HG03097 (cell line): Measurements from ENCODE around the gene LDLR.
"Not testable (repeated sequence)": the region's sequence is repeated elsewhere in the genome, so short reads cannot be mapped to it uniquely, and the experiment has no call there.

Experiments used
- ATAC-seq: cut with Tn5 transposase; IDR thresholded peaks from one replicate; pipeline ENCODE4 v1.9.1; 2021; ENCODE audit not compliant: unreplicated experiment, low FRiP score

LDLR gene

DNA sequence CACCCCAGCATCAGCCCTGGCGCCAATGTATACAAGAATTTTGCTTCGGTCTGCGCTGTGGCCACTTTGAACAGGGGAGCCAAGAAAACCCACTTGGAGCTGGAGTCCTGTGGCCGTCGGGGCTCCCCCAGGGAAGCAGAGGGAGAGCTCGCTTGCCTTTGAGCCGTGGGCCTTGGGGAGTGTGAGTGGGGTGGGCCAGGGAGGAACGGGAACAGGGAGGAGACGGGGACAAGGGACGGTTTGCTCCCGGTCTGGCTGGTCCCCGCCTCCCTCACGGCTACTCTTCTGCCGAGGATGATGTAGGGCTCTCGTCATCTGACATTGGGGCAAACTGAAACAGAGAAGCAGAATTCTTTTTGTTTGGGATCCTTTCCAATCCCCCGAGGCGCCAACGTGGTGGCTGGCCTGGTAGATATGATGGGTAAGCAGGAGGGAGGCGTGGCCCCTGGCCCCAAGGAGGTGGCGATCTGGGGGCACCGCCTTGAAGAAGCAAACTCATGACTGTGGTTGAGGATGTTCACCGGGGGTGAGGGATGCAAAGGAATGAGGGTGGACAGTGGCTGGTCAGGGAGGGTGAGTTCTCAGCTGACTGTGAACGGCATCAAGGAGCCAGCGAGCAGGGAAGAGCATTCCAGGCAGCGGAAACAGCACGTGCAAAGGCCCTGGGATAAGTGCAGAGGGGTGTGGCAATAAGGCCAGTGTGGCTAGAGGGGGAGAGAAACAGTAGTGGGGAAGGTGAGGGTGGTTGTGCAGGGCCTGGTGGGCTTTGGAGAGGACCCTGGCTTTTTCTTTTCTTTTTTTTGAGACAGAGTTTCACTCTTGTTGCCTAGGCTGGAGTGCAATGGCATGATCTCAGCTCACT, 77.2 kb downstream of the LDLR start:
- ATAC-seq = no peak

DNA sequence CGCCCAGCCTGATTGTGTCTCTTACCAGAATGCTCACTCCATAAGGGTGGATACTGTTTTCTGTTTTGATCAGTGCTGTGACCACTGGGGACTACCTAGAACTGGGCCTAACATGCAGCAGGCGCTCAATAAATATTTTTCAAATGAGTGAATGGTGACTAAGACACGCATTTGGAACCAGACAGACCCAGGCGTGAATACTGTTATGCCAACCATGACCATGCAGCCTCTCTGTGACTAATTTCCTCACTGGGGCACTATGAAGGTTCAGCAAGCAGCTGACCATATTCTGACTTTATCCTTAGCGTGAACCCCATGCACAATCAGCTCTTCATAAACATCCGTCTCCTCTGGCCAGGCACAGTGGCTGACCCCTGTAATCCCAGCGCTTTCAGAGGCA, 79.3 kb downstream of the LDLR start:
- ATAC-seq = no peak

DNA sequence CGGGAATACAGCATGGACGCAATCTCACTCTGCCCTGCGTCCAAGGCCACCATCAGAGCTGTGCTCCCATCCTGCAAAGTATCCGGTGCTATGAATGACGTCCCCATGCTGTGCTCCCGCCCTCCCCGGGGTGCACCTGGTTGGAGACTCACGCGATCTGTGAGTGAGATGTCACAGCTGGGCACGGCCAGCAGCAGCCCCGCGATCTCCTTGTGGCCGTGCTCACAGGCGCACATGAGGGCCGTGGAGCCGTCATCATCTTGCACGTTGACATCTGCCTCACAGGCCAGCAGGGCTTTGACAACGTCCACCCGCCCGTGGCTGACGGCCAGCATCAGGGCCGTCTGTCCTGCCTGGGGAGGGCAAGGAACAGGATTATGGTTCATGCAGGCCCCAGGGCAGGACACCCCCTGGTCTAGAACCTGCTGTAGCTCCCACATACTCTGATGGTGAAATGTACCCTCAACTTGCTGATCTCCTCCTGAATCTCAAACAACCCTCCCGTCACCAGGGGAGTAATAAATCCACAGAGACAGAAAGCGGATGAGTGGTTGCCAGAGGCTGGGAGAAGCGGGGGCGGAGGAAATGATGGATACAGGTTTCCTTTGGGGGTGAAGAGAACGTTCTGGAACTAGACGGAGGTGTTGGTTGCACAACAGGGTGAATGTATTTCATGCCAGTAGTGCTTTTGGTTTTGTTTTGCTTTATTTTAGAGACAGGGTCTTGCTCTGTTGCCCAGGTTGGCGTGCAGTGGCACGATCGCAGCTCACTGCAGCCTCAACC, 80.8 kb downstream of the LDLR start:
- ATAC-seq = no peak

DNA sequence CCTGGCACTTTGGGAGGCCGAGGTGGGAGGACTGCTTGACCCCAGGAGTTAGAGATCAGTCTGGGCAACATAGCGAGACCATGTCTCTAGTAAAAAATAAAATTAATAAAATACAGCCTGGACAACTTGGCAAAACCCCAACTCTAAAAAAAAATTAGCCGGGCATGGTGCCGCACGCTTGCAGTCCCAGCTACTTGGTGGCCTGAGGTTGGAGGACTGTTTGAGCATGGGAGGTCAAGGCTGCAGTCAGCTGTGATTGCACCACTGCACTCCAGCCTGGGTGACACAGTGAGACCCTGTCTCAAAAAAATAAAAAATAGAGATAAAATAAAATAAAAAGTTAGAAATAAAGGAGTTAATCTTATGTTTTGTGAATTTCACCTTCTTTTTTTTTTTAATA, 81.9 kb downstream of the LDLR start:
- no peak for ATAC-seq

DNA sequence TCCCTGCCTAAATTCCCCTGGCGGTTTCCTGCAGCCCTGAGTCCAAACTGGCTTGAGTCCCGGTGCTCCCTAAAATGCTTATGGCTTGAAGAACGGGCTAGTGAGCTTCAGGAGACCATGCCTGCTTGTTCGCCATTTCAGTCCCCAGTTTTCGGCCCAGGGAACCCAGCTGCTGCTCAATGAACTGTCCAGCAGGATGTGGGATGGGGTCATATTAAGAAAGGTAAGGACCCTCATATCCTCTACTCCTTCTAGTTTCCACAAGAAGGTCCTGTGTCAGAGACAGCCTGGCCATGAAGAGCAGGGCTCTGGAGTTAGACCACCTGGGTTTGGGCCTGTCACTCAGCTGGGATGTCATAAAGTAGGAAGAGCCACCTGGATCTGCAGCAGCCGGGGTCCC, 83.3 kb downstream of the LDLR start:
- ATAC-seq = no peak

DNA sequence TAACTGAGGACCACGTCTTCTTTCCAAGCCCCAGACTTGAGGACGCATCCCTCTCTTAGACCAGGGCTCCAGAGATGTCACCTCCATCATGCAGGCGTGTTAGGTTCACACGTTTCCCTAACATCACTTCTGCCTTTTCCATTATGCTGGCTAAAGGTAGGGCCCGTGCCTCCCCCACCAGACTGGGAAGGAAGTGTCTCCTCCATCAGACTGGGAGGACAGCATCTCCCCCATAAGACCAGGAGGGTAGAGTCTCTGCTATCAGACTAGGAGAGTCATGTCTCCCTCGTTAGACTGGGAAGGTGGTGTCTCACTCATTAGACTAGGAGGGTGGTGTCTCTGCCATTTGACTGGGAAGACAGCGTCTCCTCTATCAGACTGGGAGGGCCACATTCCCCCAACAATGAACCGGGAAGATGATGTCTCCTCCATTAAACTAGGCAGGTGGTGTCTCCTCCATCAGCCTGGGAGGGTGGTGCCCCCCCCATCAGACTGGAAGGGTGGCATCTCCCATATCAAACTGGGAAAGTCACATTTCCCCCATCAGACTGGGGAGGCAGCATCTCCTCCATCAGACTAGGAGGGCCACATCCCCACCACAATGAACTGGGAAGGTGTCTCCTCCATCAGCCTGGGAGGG, 84.4 kb downstream of the LDLR start:
- ATAC-seq = no peak

DNA sequence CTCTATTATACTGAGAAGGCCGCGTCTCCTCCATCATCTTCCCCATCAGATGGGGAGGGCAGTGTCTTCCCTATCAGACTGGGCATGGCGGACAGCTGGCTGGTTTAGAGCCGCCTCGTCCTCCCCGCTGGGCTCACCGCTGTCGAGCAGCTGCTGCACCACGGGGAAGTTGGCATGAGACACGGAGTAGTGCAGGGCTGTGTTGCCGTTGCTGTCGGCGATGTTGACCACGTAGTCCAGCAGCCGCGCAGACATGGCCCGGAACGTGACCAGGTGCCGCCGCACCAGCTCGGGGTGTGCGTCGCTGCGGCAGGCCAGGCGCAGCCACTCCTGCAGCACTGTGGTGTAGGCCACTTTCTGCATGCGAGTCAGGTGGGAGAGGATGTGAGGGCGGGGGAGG, 85.1 kb downstream of the LDLR start:
- no peak for ATAC-seq

DNA sequence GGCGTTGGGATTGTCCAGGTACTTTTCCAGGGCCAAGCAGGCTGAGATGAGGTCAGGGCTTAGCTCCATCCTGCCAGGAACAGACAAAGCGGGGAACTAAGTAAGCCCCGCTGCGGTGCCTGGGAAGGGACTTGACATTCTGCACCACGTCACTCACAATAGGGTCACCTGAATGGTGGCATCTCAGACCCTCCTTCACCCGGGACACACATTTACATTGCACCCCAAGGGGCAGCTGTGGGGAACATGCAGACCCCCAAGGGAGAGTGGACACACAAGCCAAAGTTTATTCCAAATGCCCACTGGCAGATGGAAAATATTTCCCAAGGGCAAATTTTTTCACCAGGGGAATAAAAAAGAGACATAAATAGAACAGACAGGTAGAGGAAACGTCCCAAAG, 86.7 kb downstream of the LDLR start:
- no peak for ATAC-seq

DNA sequence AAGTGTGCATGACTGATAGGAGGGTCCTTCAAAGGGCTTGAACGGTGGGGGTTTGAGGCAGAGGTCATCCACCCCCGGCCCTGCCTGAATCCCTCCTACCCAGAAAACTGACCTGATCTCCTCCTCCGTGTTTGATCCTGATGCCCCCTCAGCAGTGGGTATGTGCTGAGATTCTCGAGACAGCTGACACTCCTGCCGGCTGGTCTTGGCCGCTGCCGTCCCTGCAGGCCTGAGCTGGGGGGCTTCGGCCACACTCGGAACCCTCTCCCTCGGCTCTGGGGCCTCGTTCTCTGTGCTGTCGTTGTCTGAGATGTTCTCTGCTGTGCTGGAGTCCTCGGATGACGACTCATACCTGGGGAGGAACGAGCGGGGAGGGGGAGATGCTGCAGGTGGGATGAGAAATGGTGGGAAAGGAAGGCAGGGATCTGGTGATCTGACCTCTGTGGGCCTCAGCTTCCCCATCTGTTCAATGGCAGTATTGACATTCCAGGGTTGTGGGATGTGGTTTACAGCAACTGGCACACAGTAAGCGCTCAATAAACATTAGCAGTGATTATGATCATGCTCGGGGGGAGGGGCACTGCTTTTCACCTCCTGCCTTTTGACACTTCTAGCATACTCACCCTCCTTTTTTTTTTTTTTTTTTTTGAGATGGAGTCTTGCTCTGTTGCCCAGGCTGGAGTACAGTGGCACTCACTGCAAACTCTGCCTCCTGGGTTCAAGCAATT, 87.4 kb downstream of the LDLR start:
- ATAC-seq = no peak

DNA sequence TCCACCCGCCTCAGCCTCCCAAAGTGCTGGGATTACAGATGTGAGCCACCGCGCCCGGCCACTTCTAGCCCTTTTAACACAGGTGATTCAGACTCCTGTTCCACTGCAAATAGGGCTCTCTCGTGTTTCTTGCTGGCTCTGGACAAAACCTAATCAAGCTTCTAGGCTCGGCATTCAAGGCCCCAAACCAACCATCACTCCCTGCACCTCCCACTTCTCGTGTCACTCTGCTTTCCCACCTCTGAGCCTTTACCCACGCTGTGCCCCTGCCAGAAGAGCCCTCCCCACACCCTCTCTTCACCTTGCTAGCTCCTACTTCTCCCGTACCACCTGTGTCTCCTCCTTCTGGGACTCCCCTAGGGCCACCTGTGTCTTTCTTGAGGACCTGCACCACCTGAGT, 88.3 kb downstream of the LDLR start:
- no peak for ATAC-seq

DNA sequence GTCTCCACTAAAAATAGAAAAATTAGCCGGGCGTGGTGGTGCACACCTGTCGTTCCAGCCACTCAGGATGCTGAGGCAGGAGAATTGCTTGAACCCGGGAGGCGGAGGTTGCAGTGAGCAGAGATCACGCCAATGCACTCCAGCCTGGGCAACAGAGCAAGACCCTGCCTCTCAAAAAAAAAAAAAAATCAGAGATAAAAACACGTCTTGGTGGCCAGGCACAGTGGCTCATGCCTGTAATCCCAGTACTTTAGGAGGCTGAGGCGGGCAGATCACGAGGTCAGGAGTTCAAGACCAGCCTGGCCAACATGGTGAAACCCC, 89.8 kb downstream of the LDLR start:
- not testable (repeated sequence) for ATAC-seq

DNA sequence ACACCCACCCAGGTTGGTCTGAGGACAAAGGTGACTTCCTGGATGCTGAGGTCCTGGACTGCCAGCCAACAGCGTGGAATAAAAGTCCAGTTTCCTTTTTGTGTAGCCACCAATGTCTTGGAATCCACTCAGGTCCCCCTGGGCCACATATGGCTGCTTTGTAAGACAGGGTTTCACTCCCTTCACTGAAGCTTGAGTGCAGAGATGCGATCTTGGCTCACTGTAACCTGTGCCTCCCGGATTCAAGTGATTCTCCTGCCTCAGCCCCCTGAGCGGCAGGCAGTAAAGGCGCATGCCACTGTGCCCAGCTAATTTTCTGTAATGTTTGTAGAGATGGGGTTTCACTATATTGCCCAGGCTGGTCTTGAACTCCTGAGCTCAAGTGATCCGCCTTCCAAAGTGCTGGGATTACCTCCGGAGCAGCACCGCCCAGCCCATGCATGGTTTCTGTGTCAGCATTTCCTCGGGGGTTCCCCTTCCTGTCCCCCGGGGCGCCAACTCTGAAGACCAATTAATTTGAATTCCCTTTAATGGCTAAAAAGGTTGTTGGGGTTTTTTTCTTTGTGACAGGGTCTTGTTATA, 90.5 kb downstream of the LDLR start:
- ATAC-seq = no peak

DNA sequence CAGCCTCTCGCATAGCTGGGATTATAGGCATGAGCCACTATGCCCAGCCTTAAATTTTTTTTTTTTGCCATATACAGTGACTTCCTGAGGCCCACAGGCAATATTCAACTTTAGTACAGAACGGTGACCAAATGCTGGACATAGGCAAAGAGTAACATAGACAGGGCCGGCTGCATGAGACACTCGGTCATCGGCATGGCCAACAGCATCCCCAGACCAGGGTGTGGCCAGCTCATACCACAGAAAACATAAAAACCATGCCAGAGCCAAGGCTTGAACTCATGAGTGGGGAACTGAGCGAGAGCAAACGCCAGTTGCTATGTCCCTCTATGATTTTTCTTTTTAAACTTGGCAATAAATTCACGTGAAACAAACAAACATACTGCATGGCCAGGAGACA, 91.1 kb downstream of the LDLR start:
- no peak for ATAC-seq

DNA sequence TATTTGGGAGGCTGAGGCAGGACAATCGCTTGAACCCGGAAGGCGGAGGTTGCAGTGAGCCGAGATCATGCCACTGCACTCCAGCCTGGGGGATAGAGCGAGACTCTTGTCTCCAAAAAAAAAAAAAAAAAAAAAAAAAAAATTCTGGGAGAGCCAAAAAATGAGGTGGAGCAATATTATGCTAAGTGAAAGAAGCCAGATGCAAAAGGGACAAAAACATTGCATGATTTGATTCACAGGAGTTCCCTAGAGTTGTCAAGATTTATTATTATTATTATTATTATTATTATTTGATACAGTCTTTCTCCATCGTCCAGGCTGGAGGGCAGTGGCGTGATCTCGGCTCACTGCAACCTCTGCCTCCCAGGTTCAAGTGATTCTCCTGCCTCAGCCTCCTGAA, 91.7 kb downstream of the LDLR start:
- ATAC-seq = not testable (repeated sequence)

DNA sequence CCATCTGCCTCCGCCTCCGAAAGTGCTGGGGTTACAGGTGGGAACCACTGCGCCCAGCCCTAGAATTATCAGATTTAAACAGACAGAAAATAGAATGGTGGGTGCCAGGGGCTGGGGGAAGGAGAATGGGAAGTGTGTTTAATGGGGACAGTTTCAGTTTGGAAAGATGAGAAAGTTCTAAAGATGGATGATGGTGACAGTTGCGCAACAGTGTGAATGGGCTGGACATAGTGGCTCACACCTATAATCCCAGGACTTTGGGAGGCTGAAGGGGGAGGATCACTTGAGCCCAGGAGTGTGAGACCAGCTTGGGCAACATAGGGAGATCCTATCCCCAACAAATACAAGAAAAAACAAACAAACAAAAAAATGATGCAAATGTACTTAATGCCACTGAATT, 92.2 kb downstream of the LDLR start:
- no peak for ATAC-seq
